HG02973 (cell line): Measurements from ENCODE around the gene SLX4IP.
A peak's percentile ranks its signal among the peaks of the same experiment; 100 is the strongest.

Experiments used
- ATAC-seq: cut with Tn5 transposase; IDR thresholded peaks from one replicate; pipeline ENCODE4 v1.9.1; 2021; ENCODE audit warnings: moderate library complexity; ENCODE audit not compliant: unreplicated experiment

The SLX4IP gene

DNA sequence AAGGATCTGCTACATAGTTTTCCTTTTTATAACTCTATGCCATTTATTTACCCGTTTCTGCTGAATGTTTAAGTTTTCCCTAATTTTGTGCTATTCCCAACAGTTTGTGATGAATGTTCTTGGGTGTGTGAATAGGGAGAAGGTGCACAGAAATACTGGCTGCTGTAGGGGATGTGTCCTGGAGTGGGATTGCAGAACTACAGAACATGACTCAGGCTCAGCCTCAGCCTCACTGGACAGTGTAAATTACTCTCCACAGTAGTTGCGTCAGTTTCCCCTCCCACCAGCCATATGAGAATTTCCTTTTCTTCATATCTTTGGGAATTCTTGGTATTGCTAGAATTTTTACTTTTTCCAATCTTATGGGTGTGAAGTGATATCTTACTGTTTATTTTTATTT lies 57.0 kb downstream of the SLX4IP start:
- no peak for ATAC-seq

DNA sequence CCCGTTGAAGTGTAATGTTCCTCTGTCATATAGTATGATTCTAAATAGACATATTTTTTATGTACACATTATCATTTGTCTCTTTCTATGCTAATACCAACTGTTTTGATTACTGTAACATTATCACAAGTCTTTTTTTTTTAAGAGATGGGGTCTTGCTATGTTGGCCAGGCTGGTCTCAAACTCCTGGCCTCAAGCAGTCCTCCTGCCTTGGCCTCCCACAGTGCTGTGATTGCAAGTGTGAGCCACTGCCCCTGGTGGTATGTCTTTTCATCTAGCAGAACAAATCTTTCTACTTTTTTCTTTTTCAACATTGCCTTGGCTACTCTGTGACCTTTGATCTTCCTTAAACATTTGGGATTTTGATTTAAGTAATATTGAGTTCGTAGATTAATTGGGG lies 57.7 kb downstream of the SLX4IP start:
- ATAC-seq: no peak

DNA sequence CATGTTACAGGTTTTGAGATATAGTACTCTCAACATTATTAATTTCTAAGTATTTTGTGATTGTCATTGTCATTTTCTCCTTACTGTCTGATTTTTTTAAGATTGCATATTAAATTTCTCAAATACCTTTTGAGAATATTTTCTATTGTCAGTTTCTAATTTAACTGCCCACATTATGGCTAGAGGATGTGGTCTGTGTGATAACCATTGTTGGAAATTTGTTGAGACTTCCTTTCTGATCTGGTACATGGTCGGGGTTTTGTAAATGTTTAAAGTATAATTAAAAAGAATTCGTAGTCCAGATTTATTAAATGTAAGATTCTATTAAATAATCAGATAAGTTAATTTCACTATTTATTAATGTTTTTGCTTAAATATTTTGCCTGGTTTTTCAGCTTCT lies 60.1 kb downstream of the SLX4IP start:
- ATAC-seq: no peak

DNA sequence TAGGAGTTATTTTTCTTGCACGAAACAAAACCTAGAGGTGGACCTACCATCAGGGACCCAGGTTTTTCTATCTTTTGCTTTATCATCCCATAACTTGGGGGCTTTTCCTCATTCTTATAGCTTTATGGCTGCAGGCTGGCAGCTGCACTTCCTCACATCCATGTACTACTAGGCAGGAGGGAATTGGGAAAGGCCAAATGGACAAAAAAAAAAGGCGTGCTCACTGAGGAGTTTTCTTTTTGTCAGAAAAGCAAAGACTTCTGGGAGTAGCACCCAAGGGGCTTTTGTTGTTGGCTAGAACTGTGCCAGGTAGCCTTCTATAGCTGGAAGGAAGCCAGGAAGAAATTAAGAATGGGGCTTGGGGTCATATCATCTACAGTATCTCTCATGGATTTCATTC lies 61.4 kb downstream of the SLX4IP start:
- no peak for ATAC-seq

DNA sequence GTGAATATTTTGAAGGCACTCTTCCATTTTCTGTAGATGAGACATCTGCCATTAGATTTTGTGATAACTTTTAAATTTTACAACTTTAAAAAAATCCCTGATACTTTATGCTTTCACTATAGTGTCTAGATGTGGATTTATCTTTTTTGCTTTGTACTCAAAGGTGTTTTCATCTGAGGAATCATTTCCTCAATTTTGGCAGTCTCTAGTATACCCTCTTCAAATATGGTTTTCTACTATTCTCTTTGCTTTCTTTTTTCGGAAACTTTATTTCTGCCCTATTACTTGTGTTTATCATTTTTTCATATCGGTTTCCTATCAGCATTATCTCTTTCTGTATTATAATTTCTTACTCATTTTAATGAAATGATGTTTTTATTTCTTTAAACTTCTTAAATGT lies 62.2 kb downstream of the SLX4IP start:
- no peak for ATAC-seq

- no peak for ATAC-seq
Measured at GRCh38 chr20:10497791-10498190, 62.7 kb downstream of the SLX4IP start.

DNA sequence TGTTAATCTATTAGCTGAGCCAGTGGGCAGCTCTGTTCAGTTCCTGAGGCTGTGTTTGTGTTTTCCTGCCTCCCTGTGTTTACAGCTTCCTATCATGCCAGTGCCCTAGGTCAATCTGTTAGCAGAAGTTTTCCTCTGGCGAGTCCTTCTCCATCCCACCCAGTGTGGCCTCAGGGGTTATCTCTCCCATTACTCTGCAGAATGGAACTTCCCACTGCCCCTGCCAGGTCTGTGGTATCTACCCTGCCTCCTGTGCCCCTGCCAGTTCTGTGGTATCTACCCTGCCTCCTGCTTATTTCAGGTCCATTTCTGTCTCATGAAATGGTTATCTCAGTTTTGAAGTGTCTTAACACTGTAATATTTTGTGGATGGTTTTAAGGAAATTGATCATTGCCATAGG lies 63.1 kb downstream of the SLX4IP start:
- ATAC-seq: no peak

DNA sequence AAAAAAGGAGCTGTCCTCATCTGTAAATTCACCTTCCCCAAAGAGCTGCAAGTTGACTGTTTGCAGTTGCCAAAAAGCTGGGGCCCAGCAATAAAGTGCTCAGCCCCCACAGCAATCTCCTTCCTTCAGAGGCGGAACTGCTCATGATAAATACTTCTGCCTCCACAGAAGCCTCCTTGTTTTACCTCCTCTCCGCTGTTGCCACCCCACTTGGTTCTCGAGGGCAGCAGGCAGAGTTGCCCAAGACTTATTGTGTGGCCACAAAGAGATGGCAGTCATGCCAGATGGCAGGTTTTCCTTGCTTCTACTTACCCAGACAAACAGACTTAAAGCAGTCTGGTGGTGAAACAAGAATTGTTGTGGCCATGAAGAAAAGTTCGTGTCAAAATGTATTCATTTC lies 66.3 kb downstream of the SLX4IP start:
- ATAC-seq: no peak

DNA sequence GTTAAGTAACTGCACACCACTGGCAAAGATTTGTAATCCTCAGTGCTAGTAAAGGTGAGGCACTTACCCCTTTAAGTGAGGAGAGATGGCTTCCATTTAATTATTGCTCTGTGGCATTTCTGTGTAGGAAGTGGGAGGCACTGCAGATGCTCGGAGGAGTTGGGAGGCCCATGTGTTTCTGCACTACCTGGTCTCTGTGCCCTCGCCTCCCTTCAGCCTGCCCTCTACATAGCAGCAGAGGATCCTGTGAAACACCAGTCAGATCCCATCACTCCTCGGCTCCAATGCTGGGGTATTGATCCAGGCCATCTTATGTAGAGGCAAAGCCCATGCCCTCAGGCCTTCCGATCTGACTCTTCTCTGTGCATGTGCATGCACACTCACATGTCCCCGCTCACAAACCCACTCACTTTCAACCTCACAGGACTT lies 67.0 kb downstream of the SLX4IP start:
- no peak for ATAC-seq

DNA sequence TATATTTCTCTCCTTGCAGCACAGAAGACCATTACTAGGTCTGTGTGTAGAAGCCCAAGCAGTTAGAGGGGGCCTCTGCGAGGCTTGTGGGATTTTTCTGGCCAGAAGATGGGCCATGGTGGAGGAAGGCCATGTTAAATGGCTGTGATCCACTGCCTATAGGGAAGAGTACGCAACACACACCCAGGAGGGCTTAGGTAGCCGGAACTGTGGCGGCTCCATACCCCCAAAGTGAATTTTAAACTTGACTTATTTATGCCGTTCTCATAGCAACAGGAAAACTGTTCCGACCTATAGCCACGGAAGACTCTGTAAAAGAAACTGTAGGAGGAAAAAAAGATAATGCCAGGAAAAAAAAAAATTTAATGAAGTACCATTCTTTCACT lies 69.5 kb downstream of the SLX4IP start:
- ATAC-seq: no peak

- no peak for ATAC-seq
Measured at GRCh38 chr20:10504994-10505730, 70.1 kb downstream of the SLX4IP start.

DNA sequence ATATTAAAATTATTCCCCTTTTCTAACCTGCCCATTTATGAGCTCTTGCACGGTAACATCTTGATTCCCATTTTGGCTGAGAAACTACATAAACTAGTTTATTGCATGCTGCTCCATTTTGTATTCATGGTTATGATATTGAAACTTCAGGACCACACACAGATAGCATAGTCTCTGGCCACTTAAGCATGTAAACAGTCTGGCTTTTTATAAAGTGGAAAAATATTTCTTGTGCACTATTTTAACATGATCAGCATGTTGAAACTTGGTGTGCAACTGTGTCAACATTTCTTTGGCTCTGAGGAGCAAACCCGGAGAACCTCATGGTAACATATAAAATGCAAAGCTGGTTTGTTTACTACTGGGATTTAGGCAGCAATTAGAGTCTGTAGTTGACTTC lies 70.7 kb downstream of the SLX4IP start:
- no peak for ATAC-seq

- ATAC-seq: no peak
Measured at GRCh38 chr20:10507052-10507451, 71.9 kb downstream of the SLX4IP start.

DNA sequence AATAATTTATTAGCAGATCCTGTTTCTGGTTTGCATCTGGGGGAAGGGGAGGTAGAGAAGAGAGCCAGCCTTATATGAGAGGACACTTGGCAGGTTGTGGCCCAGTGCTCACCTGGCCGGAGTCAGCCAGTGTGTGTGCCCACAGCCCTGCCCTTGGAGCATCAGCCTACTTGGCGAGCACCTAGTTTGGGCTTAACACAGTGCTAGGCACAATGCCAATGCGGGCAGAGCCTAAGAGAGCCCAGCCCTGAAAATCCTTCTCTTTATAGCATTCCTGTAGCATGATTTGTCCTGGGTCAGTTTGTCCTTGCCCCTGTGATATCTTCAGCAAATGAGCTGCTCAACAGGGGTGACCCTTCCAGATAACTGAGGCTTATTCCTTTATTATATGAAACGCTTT lies 73.0 kb downstream of the SLX4IP start:
- ATAC-seq: no peak

GRCh38 chr20:10508468-10509251 lies 73.6 kb downstream of the SLX4IP start:
- ATAC-seq: no peak

- no peak for ATAC-seq
Measured at GRCh38 chr20:10509376-10509775, 74.3 kb downstream of the SLX4IP start.

DNA sequence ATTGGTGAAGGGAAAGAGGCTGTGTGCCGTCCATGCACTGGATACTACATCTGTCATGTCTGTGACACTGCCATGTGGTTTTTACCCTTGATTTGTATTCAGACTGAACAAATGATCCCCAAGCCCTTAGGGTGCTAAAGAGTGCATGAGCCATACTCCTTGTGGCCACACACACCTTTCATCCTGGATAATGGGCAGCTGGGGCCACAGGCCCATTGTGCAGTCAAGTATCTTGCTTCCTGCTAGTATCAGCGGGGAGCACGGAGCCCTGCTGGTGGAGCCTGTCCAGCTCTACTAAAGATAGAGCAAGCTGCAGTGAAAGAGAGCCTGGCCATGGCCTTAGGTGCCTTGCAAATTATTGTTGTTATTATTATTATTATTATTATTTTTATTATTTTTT lies 75.1 kb downstream of the SLX4IP start:
- ATAC-seq: no peak

DNA sequence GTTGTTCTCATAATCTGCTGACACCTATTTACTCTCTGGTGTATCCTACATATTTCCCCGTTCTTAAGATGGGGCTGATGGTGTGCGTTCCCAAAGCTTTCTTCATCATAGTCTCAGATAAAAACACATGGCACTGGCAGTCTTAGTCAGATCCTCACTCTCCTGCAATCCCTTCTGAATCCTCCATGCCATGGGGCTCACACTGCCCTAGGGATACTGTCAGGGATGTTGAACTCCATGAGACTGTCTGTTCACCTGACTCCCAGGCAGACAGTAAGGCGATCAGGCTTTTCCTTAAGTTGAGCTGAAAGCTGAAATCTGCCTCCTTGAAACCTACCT lies 76.0 kb downstream of the SLX4IP start:
- peak; percentile 4 for ATAC-seq

DNA sequence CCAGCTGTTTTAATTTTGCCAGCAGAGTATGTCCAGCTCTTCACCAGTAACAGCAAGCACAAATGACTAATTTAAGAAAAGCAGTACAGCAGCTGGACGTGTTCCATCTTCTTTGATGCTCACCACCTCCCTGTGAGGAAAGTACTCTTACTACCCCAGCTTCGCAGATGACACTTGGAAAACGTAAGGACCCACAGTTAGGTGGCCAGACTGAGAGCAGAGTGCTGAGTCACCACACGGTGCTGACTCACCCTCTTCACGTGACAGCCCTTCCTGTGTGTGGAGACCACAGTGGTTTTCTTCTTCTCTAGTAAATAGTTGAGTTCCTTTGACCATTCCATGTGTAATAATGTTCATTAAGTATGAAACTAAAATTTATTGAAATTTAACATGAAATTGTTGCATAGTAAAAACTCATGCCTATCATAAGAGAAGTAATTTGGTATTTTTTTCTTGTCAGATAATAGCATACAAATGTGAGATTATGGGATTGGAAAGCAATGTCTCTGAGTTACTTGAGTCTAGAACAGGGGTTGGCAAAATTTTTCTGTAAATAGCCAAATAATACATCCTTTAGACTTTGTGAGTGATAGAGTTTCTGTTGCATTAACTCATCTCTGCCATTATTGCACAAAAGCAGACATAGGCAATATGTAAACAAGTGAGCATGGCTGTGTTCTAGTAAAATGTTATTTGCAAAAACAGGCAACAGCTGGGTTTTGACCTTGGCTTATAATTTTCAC lies 76.6 kb downstream of the SLX4IP start:
- peak; percentile 97 for ATAC-seq

GRCh38 chr20:10513061-10513460 lies 78.0 kb downstream of the SLX4IP start:
- no peak for ATAC-seq

DNA sequence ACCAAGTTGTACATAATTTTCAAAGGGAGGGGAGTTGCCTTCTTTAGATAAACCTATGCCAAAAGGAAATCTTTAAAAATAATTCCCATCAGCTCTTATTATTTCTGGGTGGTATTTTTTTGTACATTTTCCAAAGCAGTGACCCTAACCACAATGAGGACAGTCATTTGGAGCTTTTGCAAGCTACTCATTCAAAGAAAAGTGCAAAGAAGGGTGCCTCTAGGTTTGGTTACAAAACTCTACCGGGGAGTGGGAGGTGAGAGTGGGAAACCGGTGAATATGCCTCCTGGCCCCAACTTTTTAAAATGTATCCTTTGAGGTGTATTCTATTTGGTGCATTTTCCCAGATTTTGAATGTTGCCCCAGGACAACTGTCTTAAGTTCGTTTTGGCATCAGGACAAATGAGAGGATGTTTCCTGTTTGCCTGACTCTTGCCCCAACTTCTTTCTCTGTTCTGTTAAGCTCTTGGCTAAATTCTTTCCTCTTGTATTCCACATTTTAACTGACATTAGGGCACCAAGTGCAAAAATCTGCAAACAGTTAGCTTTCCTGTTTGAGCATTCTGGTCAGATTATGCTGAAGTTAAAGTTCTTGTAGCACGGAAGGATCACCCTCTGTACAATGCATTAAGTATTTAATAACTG lies 78.9 kb downstream of the SLX4IP start:
- no peak for ATAC-seq
